Psoas muscle (tissue), 8 donors: ENCODE data around the gene PIH1D1. TPM values are rescaled to one million over a fixed set of nuclear protein-coding genes. Genes with fewer than 3 reads are reported as not detected.
"Not testable (repeated sequence)": the region's sequence is repeated elsewhere in the genome, so short reads cannot be mapped to it uniquely, and the experiment has no call there.

Source experiments
- ATAC-seq, 4 donors: fragments of 200-7000 bp; cut with Tn5 transposase; one replicate each; pipeline ENCODE4 v1.9.1; 2020; ENCODE audit warnings: moderate library complexity in 3 of 4, mild to moderate bottlenecking in 2 of 4
- DNase-seq, 2 donors: peaks; one replicate each; pipeline ENCODE4 v3.0.0-alpha.2; 2020
- H3K27ac ChIP-seq: fragments of 200-600 bp; one replicate; pipeline ENCODE4 v1.8.0; 2022
- H3K27me3 ChIP-seq, 3 donors: fragments of 200-600 bp in 1 of 3; one replicate each; pipeline versions ENCODE4 v1.6.1 to v1.8.0; 2013 to 2022; ENCODE audit warnings: low read length in 2 of 3, mild to moderate bottlenecking in 2 of 3, moderate library complexity in 1 of 3; ENCODE audit not compliant: insufficient read depth in 3 of 3
- H3K36me3 ChIP-seq, 2 donors: fragments of 200-600 bp in 1 of 2; one replicate each; pipeline versions ENCODE4 v1.6.1 to v1.8.0; 2013 to 2022; ENCODE audit warnings: low read depth in 1 of 2, mild to moderate bottlenecking in 1 of 2, moderate library complexity in 1 of 2; ENCODE audit not compliant: insufficient read depth in 1 of 2
- H3K4me1 ChIP-seq: fragments of 200-600 bp; one replicate; pipeline ENCODE4 v1.8.0; 2022
- H3K4me3 ChIP-seq: fragments of 200-600 bp; one replicate; pipeline ENCODE4 v1.8.0; 2022; ENCODE audit warnings: mild to moderate bottlenecking
- H3K9me3 ChIP-seq: fragments of 200-600 bp; one replicate; pipeline ENCODE4 v1.8.0; 2022
- CTCF ChIP-seq: fragments of 200-600 bp; IDR thresholded peaks from one replicate; pipeline ENCODE4 v1.8.0; 2022; ENCODE audit warnings: antibody characterized with exemption
- WGBS, 3 donors: extraction: QIAGEN DNeasy Blood & Tissue Kit; methylation state at CpG; one replicate each; pipeline versions ENCODE4 v1.1.6 to v1.1.7; 2013; 5-methylcytosine and 5-hydroxymethylcytosine counted together
- intact Hi-C, 2 donors: fragments of 100-400 bp; cut with DNase I; formaldehyde crosslinking; loops; one replicate each; pipeline versions ENCODE4 v1.11.0 to v1.14.2; 2022
- polyA plus RNA-seq, 3 donors: library from polyadenylated mRNA; stranded (reverse); fragments of 200-250 nt; gene quantifications; one replicate each; pipeline ENCODE4 v1.2.3, GENCODE V29; 2013
- total RNA-seq, 4 donors: library from RNA; stranded (reverse); fragmentation: NEBNext Ultra II Directional in 2 of 4; extraction: Animal tissue kit (Norgen Biotek cat#: 25700) in 2 of 4; gene quantifications; one replicate each; pipeline versions ENCODE4 v1.2.1 to v1.2.4, GENCODE V29; 2021 to 2023
- donor health status: healthy with polysubstance abuse.
- donor health status: DM: no; HTN: no; CAD: no; lungs with moderate emphysema.
- donor health status: Bipolar disorder and iron deficiency.
- donor health status: healthy.
- donor health status: DM: yes; HTN: yes; CAD: no.
- donor health status: DM: no; HTN: no; CAD: no.
- donor health status: DM: no; HTN: no; CAD: no.
- donor health status: DM: yes; HTN: yes; CAD: no.

The PIH1D1 gene
- total and polyA plus RNA-seq, 7 donors, result 37.2 to 69.8 (median 46.4) TPM

GRCh38 chr19:49474542-49474924 lies 22.9 kb upstream of the PIH1D1 start:
- no peaks in the 10 kb centered on the region for H3K27me3 ChIP-seq
- H3K4me1 ChIP-seq, result peaks cover 5% of the 10 kb centered on the region
- peak overlapping the region; percentile 73 for H3K27ac ChIP-seq
- WGBS, 3 donors, result 5 to 7% (median 7%) methylated on average over 11 of the region's 11 CpGs
- H3K4me3 ChIP-seq, result peak overlapping the region; percentile 83
- TF ChIP-seq CTCF, result no peak
- DNase-seq (no peak), ATAC-seq (peak in 1 of 4 donors; percentile 5)
- intact Hi-C loops, result no loop called here
- H3K9me3 ChIP-seq, result no peaks in the 10 kb centered on the region
- no peaks in the 10 kb centered on the region for H3K36me3 ChIP-seq

GRCh38 chr19:49473868-49474541 lies 22.4 kb upstream of the PIH1D1 start, which contains the start of gene FLT3LG:
FLT3LG (plus strand) TSS chr19:49474215; CDS start chr19:49474640, 425 bp downstream.
- peak within 1 kb of the TSS; percentile 73 for H3K27ac ChIP-seq
- peaks cover 5% of the 10 kb centered on the region for H3K4me1 ChIP-seq
- 1% methylated on average over 27 to 33 of the region's 33 CpGs for WGBS, 3 donors
- ATAC-seq, result peak; percentile 69 to 89 (median 80)
- TF ChIP-seq CTCF, result peak; percentile 99
- peak within 1 kb of the TSS; percentile 83 for H3K4me3 ChIP-seq
- no peaks in the 10 kb centered on the region for H3K27me3 ChIP-seq
- intact Hi-C loops, result no loop called here
- H3K9me3 ChIP-seq, result no peaks in the 10 kb centered on the region
- H3K36me3 ChIP-seq, result no peaks in the 10 kb centered on the region
- peak; percentile 80 to 87 for DNase-seq

- H3K36me3 ChIP-seq, ATAC-seq, intact Hi-C loops, H3K9me3 ChIP-seq, DNase-seq, H3K27me3 ChIP-seq, H3K4me1 ChIP-seq: not testable (repeated sequence)
- Histone ChIP-seq H3K27ac (peak overlapping the region; percentile 73), H3K4me3 (peak overlapping the region; percentile 83)
- 60 to 62% (median 62%) methylated on average over 9 of the region's 9 CpGs for WGBS, 3 donors
Observed at GRCh38 chr19:49473501-49473867, 21.9 kb upstream of the PIH1D1 start.

- TF ChIP-seq CTCF, result no peak
- Histone ChIP-seq H3K27me3 (no peaks in the 10 kb centered on the region), H3K36me3 (no peaks in the 10 kb centered on the region), H3K9me3 (no peaks in the 10 kb centered on the region), H3K4me3 (no peak overlapping the region), H3K4me1 (peaks cover 5% of the 10 kb centered on the region), H3K27ac (no peak overlapping the region)
- 69 to 77% (median 76%) methylated on average over 9 of the region's 9 CpGs for WGBS, 3 donors
- ATAC-seq (no peak), DNase-seq (no peak)
- intact Hi-C loops, result no loop called here
Observed at GRCh38 chr19:49472936-49473335, 21.3 kb upstream of the PIH1D1 start.

- no peak for ATAC-seq
- DNase-seq, result peak in 1 of 2 donors; percentile 62
- H3K27ac ChIP-seq, result no peak overlapping the region
- H3K9me3 ChIP-seq, result no peaks in the 10 kb centered on the region
- H3K4me1 ChIP-seq, result peaks cover 5% of the 10 kb centered on the region
- no peak for TF ChIP-seq CTCF
- H3K36me3 ChIP-seq, result peaks cover 0 to 16% of the 10 kb centered on the region in 2 donors
- intact Hi-C loops, result no loop called here
- WGBS, 3 donors, result 79 to 92% (median 82%) methylated on average over 7 to 8 of the region's 8 CpGs
- no peak overlapping the region for H3K4me3 ChIP-seq
- H3K27me3 ChIP-seq, result no peaks in the 10 kb centered on the region
Observed at GRCh38 chr19:49470615-49470978, 19.0 kb upstream of the PIH1D1 start.
